Epithelial cell of esophagus (primary cell): Measurements from ENCODE around the gene DLL3.

ENCODE experiments used
- DNase-seq: peaks from one replicate; pipeline ENCODE4 v3.0.0; 2010; ENCODE audit warnings: low read depth
- H3K4me3 ChIP-seq: 2 replicates; pipeline ENCODE4 v1.5.1; 2011; ENCODE audit warnings: mild to moderate bottlenecking, low read length, control low read depth
- CTCF ChIP-seq: IDR thresholded peaks from 2 replicates; pipeline ENCODE4 v1.5.1; 2011; ENCODE audit warnings: low read depth, mild to moderate bottlenecking, low read length, control low read depth, inconsistent platforms; ENCODE audit not compliant: insufficient read depth; ENCODE audit errors: missing control alignments

Gene DLL3

GRCh38 chr19:39469036-39469435 is 29.7 kb upstream of the DLL3 start:
- DNase-seq = no peak
- H3K4me3 ChIP-seq = no peak overlapping the region
- TF ChIP-seq CTCF = no peak

GRCh38 chr19:39469567-39469966 is 29.2 kb upstream of the DLL3 start:
- DNase-seq = no peak
- TF ChIP-seq CTCF = no peak
- H3K4me3 ChIP-seq = no peak overlapping the region

- no peak for TF ChIP-seq CTCF
- H3K4me3 ChIP-seq = no peak overlapping the region
- DNase-seq = no peak
Observed at GRCh38 chr19:39470724-39471339, 27.9 kb upstream of the DLL3 start.

GRCh38 chr19:39471756-39472536 is 26.8 kb upstream of the DLL3 start:
- DNase-seq = no peak
- no peak for TF ChIP-seq CTCF
- H3K4me3 ChIP-seq = no peak overlapping the region

GRCh38 chr19:39472746-39473442 is 25.9 kb upstream of the DLL3 start:
- no peak for DNase-seq
- no peak overlapping the region for H3K4me3 ChIP-seq
- no peak for TF ChIP-seq CTCF

- no peak for DNase-seq
- H3K4me3 ChIP-seq = no peak overlapping the region
- no peak for TF ChIP-seq CTCF
Observed at GRCh38 chr19:39473443-39473960, 25.2 kb upstream of the DLL3 start.
